ENCODE results near the gene OTUB2. TPM values are rescaled to one million over a fixed set of nuclear protein-coding genes. Genes with fewer than 3 reads are reported as not detected.

OTUB2 gene
- polyA plus RNA-seq, 3 donors: 0.25 to 0.95 (median 0.28) TPM

DNA sequence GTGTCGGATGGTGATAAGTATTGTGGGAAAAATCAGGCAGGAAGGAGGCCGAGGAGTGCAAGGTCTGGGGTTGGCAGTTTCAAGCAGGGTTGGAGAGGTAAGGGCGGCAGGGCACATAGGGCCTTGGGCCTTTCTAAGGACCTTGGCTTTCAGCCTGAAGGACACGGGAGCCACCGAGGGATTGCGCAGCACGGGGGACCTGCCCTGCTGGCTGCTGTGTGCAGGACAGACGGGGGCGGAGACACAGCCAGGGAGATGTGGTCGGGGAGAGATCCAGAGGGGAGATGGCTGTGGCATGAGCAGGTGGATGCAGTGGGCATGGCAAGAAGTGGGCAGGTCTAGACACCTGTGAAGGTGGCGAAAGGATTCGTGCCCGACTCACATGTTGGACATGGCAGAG, 14.7 kb downstream of the OTUB2 start:
- Histone ChIP-seq H4K20me1 (ENCODE audit: insufficient read depth, low read length) (no peaks in the 10 kb centered on the region), H3K79me2 (ENCODE audit: insufficient read depth, low read length) (no peaks in the 10 kb centered on the region), H3K27ac (ENCODE audit: low read depth in 1 of 2, low read length in 2 of 2) (no peak overlapping the region), H3K27me3 (ENCODE audit: control insufficient read depth in 2 of 2, insufficient read depth in 2 of 2, low read length in 2 of 2) (no peaks in the 10 kb centered on the region), H3K4me2 (replicated peaks; ENCODE audit: extremely low read depth, low read length, poor library complexity, severe bottlenecking) (no peak overlapping the region), H3K36me3 (replicated peaks in 1 of 2; ENCODE audit: control insufficient read depth in 1 of 2, insufficient read depth in 2 of 2, low read length in 2 of 2) (peaks cover 3 to 22% of the 10 kb centered on the region in 2 donors), H3K9me3 (replicated peaks in 1 of 2; ENCODE audit: control insufficient read depth in 1 of 2, insufficient read depth in 1 of 2, low read length in 2 of 2) (no peaks in the 10 kb centered on the region), H3K9ac (ENCODE audit: insufficient read depth, low read length, poor library complexity, severe bottlenecking) (no peak overlapping the region), H3K4me1 (ENCODE audit: control insufficient read depth in 1 of 2, insufficient read depth in 2 of 2, low read length in 2 of 2) (no peaks in the 10 kb centered on the region), H3K4me3 (replicated peaks in 1 of 3; ENCODE audit: low read depth in 2 of 3, low read length in 3 of 3) (no peak overlapping the region), H2AFZ (ENCODE audit: insufficient read depth, low read depth, low read length, poor library complexity, severe bottlenecking) (no peak overlapping the region)
- H3K4me3 Mint-ChIP-seq: no peak overlapping the region
- H3K27me3 Mint-ChIP-seq (ENCODE audit: low read depth in 3 of 3): peaks cover 0 to 1% (median 0%) of the 10 kb centered on the region in 3 donors
- 93% methylated on average over 13 of the region's 13 CpGs for WGBS (ENCODE audit: insufficient coverage)
- peaks cover 23 to 25% of the 10 kb centered on the region in 2 donors for H3K36me3 Mint-ChIP-seq
- no peak for TF ChIP-seq CTCF (IDR thresholded peaks at IDR 0.05)
- H3K9me3 Mint-ChIP-seq: no peaks in the 10 kb centered on the region
- no peak for DNase-seq
- H3K4me1 Mint-ChIP-seq: no peaks in the 10 kb centered on the region
- no peak overlapping the region for H3K27ac Mint-ChIP-seq
- intact Hi-C loops (cut with micrococcal nuclease): no loop called here

DNA sequence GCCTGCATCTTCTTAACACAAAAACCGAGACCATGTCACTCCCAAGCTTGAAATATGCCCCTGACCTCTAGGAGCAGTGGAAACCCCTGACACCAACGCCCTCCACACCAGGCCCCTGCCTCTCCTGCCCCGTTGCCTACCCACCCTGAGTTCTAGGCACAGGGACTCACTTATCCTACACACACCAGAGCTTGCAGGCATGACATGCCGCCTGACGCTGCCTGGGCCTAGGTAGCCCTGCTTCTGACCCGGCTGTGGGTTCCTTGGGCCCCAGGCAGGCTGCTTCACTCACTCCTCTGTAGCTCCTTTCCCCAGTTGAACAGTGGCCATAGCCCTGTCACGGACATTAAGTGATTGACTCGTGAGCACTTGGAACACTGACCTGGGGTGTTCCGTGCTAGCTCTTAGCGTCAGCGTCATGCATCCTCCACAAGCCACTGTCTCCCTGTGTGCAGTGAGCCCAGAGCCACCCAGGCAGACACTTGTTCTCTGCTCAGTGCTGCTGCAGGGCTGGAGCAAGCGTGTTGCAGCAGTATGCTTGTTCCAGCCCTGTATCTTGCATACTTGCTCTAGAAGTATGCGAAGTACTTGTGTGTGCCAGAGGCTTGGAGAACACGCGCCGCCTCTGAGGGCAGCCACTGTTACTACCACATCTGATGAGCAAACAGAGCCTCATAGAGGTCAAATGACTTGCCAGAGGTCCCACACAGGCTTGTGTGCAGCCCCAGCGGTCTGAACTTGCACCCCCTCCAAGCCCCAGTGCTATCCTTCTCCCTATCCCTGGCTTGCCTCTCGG, 15.6 kb downstream of the OTUB2 start:
- Mint-ChIP-seq H3K4me1 (no peaks in the 10 kb centered on the region), H3K9me3 (no peaks in the 10 kb centered on the region), H3K4me3 (no peak overlapping the region), H3K27ac (no peak overlapping the region), H3K27me3 (ENCODE audit: low read depth in 3 of 3) (peaks cover 0 to 1% (median 0%) of the 10 kb centered on the region in 3 donors), H3K36me3 (peaks cover 24 to 33% of the 10 kb centered on the region in 2 donors)
- intact Hi-C loops (cut with micrococcal nuclease): no loop called here
- peaks cover 11 to 32% of the 10 kb centered on the region in 2 donors for H3K36me3 ChIP-seq (replicated peaks in 1 of 2; ENCODE audit: control insufficient read depth in 1 of 2, insufficient read depth in 2 of 2, low read length in 2 of 2)
- no peaks in the 10 kb centered on the region for H3K4me1 ChIP-seq (ENCODE audit: control insufficient read depth in 1 of 2, insufficient read depth in 2 of 2, low read length in 2 of 2)
- no peaks in the 10 kb centered on the region for H3K9me3 ChIP-seq (replicated peaks in 1 of 2; ENCODE audit: control insufficient read depth in 1 of 2, insufficient read depth in 1 of 2, low read length in 2 of 2)
- no peak overlapping the region for H3K4me3 ChIP-seq (replicated peaks in 1 of 3; ENCODE audit: low read depth in 2 of 3, low read length in 3 of 3)
- H3K4me2 ChIP-seq (replicated peaks; ENCODE audit: extremely low read depth, low read length, poor library complexity, severe bottlenecking): no peak overlapping the region
- no peak for DNase-seq
- H4K20me1 ChIP-seq (ENCODE audit: insufficient read depth, low read length): no peaks in the 10 kb centered on the region
- no peak for TF ChIP-seq CTCF (IDR thresholded peaks at IDR 0.05)
- no peak overlapping the region for H3K9ac ChIP-seq (ENCODE audit: insufficient read depth, low read length, poor library complexity, severe bottlenecking)
- no peak overlapping the region for H2AFZ ChIP-seq (ENCODE audit: insufficient read depth, low read depth, low read length, poor library complexity, severe bottlenecking)
- 97% methylated on average over 16 of the region's 18 CpGs for WGBS (ENCODE audit: insufficient coverage)
- no peaks in the 10 kb centered on the region for H3K79me2 ChIP-seq (ENCODE audit: insufficient read depth, low read length)
- H3K27ac ChIP-seq (ENCODE audit: low read depth in 1 of 2, low read length in 2 of 2): no peak overlapping the region
- H3K27me3 ChIP-seq (ENCODE audit: control insufficient read depth in 2 of 2, insufficient read depth in 2 of 2, low read length in 2 of 2): no peaks in the 10 kb centered on the region

All from CD14-positive monocyte (primary cell).